IMR-90 (cell line): ENCODE data around the gene NBEA. TPM values are rescaled to one million over a fixed set of nuclear protein-coding genes. Genes with fewer than 3 reads are reported as not detected.

ENCODE experiments used
- ATAC-seq: fragments of 200-7000 bp; cut with Tn5 transposase; 2 replicates; pipeline ENCODE4 v1.9.1; 2020; ENCODE audit warnings: low read depth, mild to moderate bottlenecking, moderate library complexity
- BruUV-seq: library from RNA; stranded (reverse); fragments of 400-500 nt; replicated peaks from 2 replicates; lab custom pipeline; 2021; lab: Mats Ljungman, UMichigan
- CTCF ChIA-PET: fragments of 300-600 bp; formaldehyde crosslinking; extraction: SDS; loops from one replicate; lab custom pipeline; 2021; ENCODE audit warnings: antibody characterized with exemption; lab: Yijun Ruan, JAX
- POLR2A ChIA-PET: fragments of 300-600 bp; sonication (Branson Sonifier 250); formaldehyde crosslinking; loops from one replicate; lab custom pipeline; 2022; ENCODE audit warnings: antibody characterized with exemption; ENCODE audit not compliant: unreplicated experiment; lab: Charles Lee
- DNase-seq: peaks from one replicate; pipeline ENCODE4 v3.0.0; 2013
- H2AFZ ChIP-seq: replicated peaks from 2 replicates; pipeline ENCODE3; 2013; ENCODE audit warnings: low read length, mild to moderate bottlenecking; ENCODE audit not compliant: poor library complexity
- H2AK5ac ChIP-seq: 2 replicates; pipeline ENCODE4 v1.6.1; 2013; ENCODE audit warnings: low read depth, low read length, inconsistent platforms
- H2AK9ac ChIP-seq: replicated peaks from 2 replicates; pipeline ENCODE3; 2013; ENCODE audit warnings: mild to moderate bottlenecking, low read depth, low read length, moderate library complexity; ENCODE audit not compliant: poor library complexity
- H2BK120ac ChIP-seq: 2 replicates; pipeline ENCODE4 v1.6.1; 2013; ENCODE audit warnings: low read depth, low read length, inconsistent platforms
- H2BK15ac ChIP-seq: 3 replicates; pipeline ENCODE4 v1.6.1; 2013; ENCODE audit warnings: low read depth, low read length, inconsistent platforms
- H2BK20ac ChIP-seq: 2 replicates; pipeline ENCODE4 v1.6.1; 2013; ENCODE audit warnings: low read depth, mild to moderate bottlenecking, inconsistent platforms, low read length, moderate library complexity
- H2BK5ac ChIP-seq: 2 replicates; pipeline ENCODE4 v1.6.1; 2013; ENCODE audit warnings: mild to moderate bottlenecking, low read depth, low read length, inconsistent platforms; ENCODE audit not compliant: poor library complexity, severe bottlenecking
- H3K14ac ChIP-seq: replicated peaks from 2 replicates; pipeline ENCODE4 v1.6.1; 2013; ENCODE audit warnings: low read depth, low read length, inconsistent platforms
- H3K18ac ChIP-seq: 2 replicates; pipeline ENCODE4 v1.6.1; 2013; ENCODE audit warnings: low read depth, low read length, control low read depth
- H3K23ac ChIP-seq: 2 replicates; pipeline ENCODE4 v1.6.1; 2013; ENCODE audit warnings: low read depth, low read length, inconsistent platforms
- H3K27ac ChIP-seq: 2 replicates; pipeline ENCODE4 v1.5.1; 2013; ENCODE audit warnings: mild to moderate bottlenecking, control low read depth, low read length; ENCODE audit not compliant: insufficient read depth
- H3K27me3 ChIP-seq: 2 replicates; pipeline ENCODE4 v1.6.1; 2013; ENCODE audit warnings: low read length; ENCODE audit not compliant: control insufficient read depth, insufficient read depth
- H3K36me3 ChIP-seq: 2 replicates; pipeline ENCODE4 v1.6.1; 2013; ENCODE audit warnings: low read length, mixed read lengths; ENCODE audit not compliant: control insufficient read depth, insufficient read depth
- H3K4ac ChIP-seq: 2 replicates; pipeline ENCODE4 v1.6.1; 2013; ENCODE audit warnings: low read depth, low read length, inconsistent platforms
- H3K4me1 ChIP-seq: 2 replicates; pipeline ENCODE4 v1.6.1; 2013; ENCODE audit warnings: low read length, mixed read lengths; ENCODE audit not compliant: control insufficient read depth, insufficient read depth
- H3K4me2 ChIP-seq: 2 replicates; pipeline ENCODE4 v1.6.1; 2013; ENCODE audit warnings: low read depth, mild to moderate bottlenecking, control low read depth, low read length, moderate library complexity
- H3K4me3 ChIP-seq: 2 replicates; pipeline ENCODE4 v1.5.1; 2013; ENCODE audit warnings: low read depth, mild to moderate bottlenecking, control low read depth, low read length, moderate library complexity; ENCODE audit not compliant: insufficient read depth
- H3K56ac ChIP-seq: 2 replicates; pipeline ENCODE4 v1.6.1; 2013; ENCODE audit warnings: low read length, inconsistent platforms; ENCODE audit not compliant: insufficient read depth; ENCODE audit errors: extremely low read depth
- H3K79me1 ChIP-seq, 2 experiments: 2 replicates each; pipeline ENCODE4 v1.6.1; 2013; ENCODE audit warnings: low read length in 2 of 2, inconsistent platforms in 1 of 2, low read depth in 1 of 2
- H3K9ac ChIP-seq: 2 replicates; pipeline ENCODE4 v1.6.1; 2013; ENCODE audit warnings: low read depth, low read length, control low read depth
- H3K9me1 ChIP-seq: 2 replicates; pipeline ENCODE4 v1.6.1; 2013; ENCODE audit warnings: low read length, inconsistent platforms; ENCODE audit not compliant: insufficient read depth
- H3K9me3 ChIP-seq: 2 replicates; pipeline ENCODE4 v1.6.1; 2013; ENCODE audit warnings: low read length; ENCODE audit not compliant: control insufficient read depth, insufficient read depth
- H4K20me1 ChIP-seq: 2 replicates; pipeline ENCODE4 v1.6.1; 2013; ENCODE audit warnings: low read length, inconsistent platforms; ENCODE audit not compliant: insufficient read depth
- H4K5ac ChIP-seq: 2 replicates; pipeline ENCODE4 v1.6.1; 2013; ENCODE audit warnings: mild to moderate bottlenecking, low read depth, low read length, control low read depth
- H4K8ac ChIP-seq, 2 experiments: 2 replicates each; pipeline ENCODE4 v1.6.1; 2013; ENCODE audit warnings: low read depth in 2 of 2, low read length in 2 of 2, control low read depth in 1 of 2, inconsistent platforms in 1 of 2
- H4K91ac ChIP-seq: 2 replicates; pipeline ENCODE4 v1.6.1; 2013; ENCODE audit warnings: low read depth, low read length, inconsistent platforms; ENCODE audit not compliant: insufficient read depth
- CHD1 ChIP-seq: IDR thresholded peaks from 2 replicates; pipeline ENCODE4 v1.6.1; 2012; ENCODE audit warnings: low read depth, low read length, improper control_type of control experiment
- FOS ChIP-seq: fragments of 150-350 bp; IDR thresholded peaks from 2 replicates; pipeline ENCODE4 v1.6.1; 2016; ENCODE audit warnings: low read depth, low read length
- MAZ ChIP-seq: IDR thresholded peaks from 2 replicates; pipeline ENCODE4 v1.6.1; 2012; ENCODE audit warnings: low read depth, mild to moderate bottlenecking, low read length, improper control_type of control experiment, moderate library complexity, borderline replicate concordance
- MXI1 ChIP-seq: IDR thresholded peaks from 2 replicates; pipeline ENCODE4 v1.6.1; 2012; ENCODE audit warnings: low read depth, mild to moderate bottlenecking, low read length, moderate library complexity, borderline replicate concordance
- NFE2L2 ChIP-seq: fragments of 150-350 bp; IDR thresholded peaks from 2 replicates; pipeline ENCODE4 v1.6.1; 2016; ENCODE audit warnings: low read depth, mild to moderate bottlenecking, low read length
- RAD21 ChIP-seq: IDR thresholded peaks from 2 replicates; pipeline ENCODE4 v1.6.1; 2012; ENCODE audit warnings: low read length, improper control_type of control experiment
- RCOR1 ChIP-seq: IDR thresholded peaks from 2 replicates; pipeline ENCODE4 v1.6.1; 2012; ENCODE audit warnings: mild to moderate bottlenecking, low read length, improper control_type of control experiment; ENCODE audit not compliant: insufficient replicate concordance
- RFX5 ChIP-seq: IDR thresholded peaks from 2 replicates; pipeline ENCODE4 v1.8.0; 2012; ENCODE audit warnings: low read depth, mild to moderate bottlenecking, low read length, moderate library complexity
- SMC3 ChIP-seq: fragments of 150-350 bp; IDR thresholded peaks from 2 replicates; pipeline ENCODE4 v1.6.1; 2016; ENCODE audit warnings: low read depth, mild to moderate bottlenecking, antibody characterized with exemption, low read length, moderate library complexity
- WGBS, 2 experiments: methylation state at CpG; one replicate each; pipeline versions ENCODE4 v1.1.5 to v1.1.7; 2013; ENCODE audit warnings: missing lambda C conversion rate in 2 of 2; ENCODE audit not compliant: insufficient read length in 1 of 2; ENCODE audit errors: extremely low coverage in 2 of 2; 5-methylcytosine and 5-hydroxymethylcytosine counted together
- dilution Hi-C: fragments of 300-500 bp; cut with HindIII; formaldehyde crosslinking; loops from one replicate; pipeline ENCODE4 v1.14.3; 2018; ENCODE audit warnings: low sequenced_read_pairs; ENCODE audit not compliant: unreplicated experiment
- in situ Hi-C: fragments of 300-500 bp; cut with MboI; formaldehyde crosslinking; loops from 3 replicates; pipeline ENCODE4 v1.14.3; 2019; ENCODE audit warnings: low sequenced_read_pairs, inconsistent platforms, mixed read lengths
- intact Hi-C: fragments of 100-400 bp; cut with micrococcal nuclease; formaldehyde crosslinking; loops from 2 replicates; pipeline ENCODE4 v1.10.0; 2022
- polyA plus RNA-seq, 3 experiments: library from polyadenylated mRNA; depleted of rRNA; stranded (reverse); fragments of >200 nt; gene quantifications; 2 replicates each; pipeline ENCODE4 v1.2.3, GENCODE V29; 2012; ENCODE audit warnings: low replicate concordance in 1 of 3
- total RNA-seq: library from RNA; depleted of rRNA; stranded (reverse); fragments of >200 nt; gene quantifications from 2 replicates; pipeline ENCODE4 v1.2.3, GENCODE V29; 2012
- TF ChIP-seq, protein P1 (sequence below): fragments of 150-350 bp; IDR thresholded peaks from 2 replicates; pipeline ENCODE4 v1.6.1; 2017; ENCODE audit warnings: mild to moderate bottlenecking, antibody characterized with exemption, low read length, low read depth
- TF ChIP-seq, protein P2 (sequence below): conservative IDR thresholded peaks from 2 replicates; pipeline ENCODE4 v1.5.1; 2012; ENCODE audit warnings: mild to moderate bottlenecking, low read depth, low read length, improper control_type of control experiment
- TF ChIP-seq, protein P3 (sequence below): fragments of 150-350 bp; IDR thresholded peaks from 2 replicates; pipeline ENCODE4 v1.6.1; 2016; ENCODE audit warnings: low read depth, mild to moderate bottlenecking, low read length, moderate library complexity, borderline replicate concordance

The NBEA gene
- total and polyA plus RNA-seq, 2 of the 4 experiments (the other 2 are of a cell fraction) = 0.82 to 2.2 TPM

DNA sequence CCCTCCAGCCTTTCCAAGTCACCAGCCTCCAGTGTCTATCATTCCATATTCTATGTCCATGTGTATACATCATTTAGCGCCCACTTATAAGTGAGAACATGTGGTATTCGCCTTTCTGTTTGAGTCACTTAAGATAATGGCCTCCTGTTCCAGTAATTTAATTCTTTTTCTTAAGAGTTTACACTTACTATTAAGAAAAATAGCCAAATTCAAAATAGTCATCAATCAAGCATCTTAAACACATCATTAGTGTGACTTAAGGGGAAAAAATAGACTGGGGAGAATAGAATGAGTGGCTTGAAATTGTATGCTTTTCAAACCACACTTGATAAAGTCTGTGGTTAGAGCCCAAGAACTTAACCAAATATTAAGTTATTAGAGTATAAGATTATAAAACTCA lies 286.5 kb downstream of the NBEA start:
- no peak overlapping the region for H4K91ac ChIP-seq
- H2AFZ ChIP-seq = no peak overlapping the region
- no peaks in the 10 kb centered on the region for H3K9me3 ChIP-seq
- no peaks in the 10 kb centered on the region for H3K9me1 ChIP-seq
- in situ Hi-C loops (no loop called here), intact Hi-C loops (no loop called here), dilution Hi-C loops (no loop called here)
- no peak overlapping the region for H3K4me2 ChIP-seq
- H3K27ac ChIP-seq = no peak overlapping the region
- H3K23ac ChIP-seq = no peak overlapping the region
- H3K27me3 ChIP-seq = no peaks in the 10 kb centered on the region
- no peak overlapping the region for H2BK20ac ChIP-seq
- H3K18ac ChIP-seq = no peak overlapping the region
- no TSS peak for BruUV-seq
- no peak overlapping the region for H2AK5ac ChIP-seq
- ChIA-PET POLR2A (no interaction called here), CTCF (no interaction called here)
- no peaks in the 10 kb centered on the region for H3K36me3 ChIP-seq
- H3K56ac ChIP-seq = no peak overlapping the region
- TF ChIP-seq, protein P1, sequence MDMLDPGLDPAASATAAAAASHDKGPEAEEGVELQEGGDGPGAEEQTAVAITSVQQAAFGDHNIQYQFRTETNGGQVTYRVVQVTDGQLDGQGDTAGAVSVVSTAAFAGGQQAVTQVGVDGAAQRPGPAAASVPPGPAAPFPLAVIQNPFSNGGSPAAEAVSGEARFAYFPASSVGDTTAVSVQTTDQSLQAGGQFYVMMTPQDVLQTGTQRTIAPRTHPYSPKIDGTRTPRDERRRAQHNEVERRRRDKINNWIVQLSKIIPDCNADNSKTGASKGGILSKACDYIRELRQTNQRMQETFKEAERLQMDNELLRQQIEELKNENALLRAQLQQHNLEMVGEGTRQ = no peak
- no peak for TF ChIP-seq MAZ
- TF ChIP-seq RFX5 = no peak
- TF ChIP-seq RCOR1 = no peak
- TF ChIP-seq MXI1 = no peak
- no peak for TF ChIP-seq CHD1
- TF ChIP-seq NFE2L2 = no peak
- TF ChIP-seq, protein P2, sequence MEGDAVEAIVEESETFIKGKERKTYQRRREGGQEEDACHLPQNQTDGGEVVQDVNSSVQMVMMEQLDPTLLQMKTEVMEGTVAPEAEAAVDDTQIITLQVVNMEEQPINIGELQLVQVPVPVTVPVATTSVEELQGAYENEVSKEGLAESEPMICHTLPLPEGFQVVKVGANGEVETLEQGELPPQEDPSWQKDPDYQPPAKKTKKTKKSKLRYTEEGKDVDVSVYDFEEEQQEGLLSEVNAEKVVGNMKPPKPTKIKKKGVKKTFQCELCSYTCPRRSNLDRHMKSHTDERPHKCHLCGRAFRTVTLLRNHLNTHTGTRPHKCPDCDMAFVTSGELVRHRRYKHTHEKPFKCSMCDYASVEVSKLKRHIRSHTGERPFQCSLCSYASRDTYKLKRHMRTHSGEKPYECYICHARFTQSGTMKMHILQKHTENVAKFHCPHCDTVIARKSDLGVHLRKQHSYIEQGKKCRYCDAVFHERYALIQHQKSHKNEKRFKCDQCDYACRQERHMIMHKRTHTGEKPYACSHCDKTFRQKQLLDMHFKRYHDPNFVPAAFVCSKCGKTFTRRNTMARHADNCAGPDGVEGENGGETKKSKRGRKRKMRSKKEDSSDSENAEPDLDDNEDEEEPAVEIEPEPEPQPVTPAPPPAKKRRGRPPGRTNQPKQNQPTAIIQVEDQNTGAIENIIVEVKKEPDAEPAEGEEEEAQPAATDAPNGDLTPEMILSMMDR = no peak
- no peak for TF ChIP-seq FOS
- TF ChIP-seq, protein P3, sequence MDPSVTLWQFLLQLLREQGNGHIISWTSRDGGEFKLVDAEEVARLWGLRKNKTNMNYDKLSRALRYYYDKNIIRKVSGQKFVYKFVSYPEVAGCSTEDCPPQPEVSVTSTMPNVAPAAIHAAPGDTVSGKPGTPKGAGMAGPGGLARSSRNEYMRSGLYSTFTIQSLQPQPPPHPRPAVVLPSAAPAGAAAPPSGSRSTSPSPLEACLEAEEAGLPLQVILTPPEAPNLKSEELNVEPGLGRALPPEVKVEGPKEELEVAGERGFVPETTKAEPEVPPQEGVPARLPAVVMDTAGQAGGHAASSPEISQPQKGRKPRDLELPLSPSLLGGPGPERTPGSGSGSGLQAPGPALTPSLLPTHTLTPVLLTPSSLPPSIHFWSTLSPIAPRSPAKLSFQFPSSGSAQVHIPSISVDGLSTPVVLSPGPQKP = no peak
- TF ChIP-seq RAD21 = no peak
- TF ChIP-seq SMC3 = no peak
- no peak overlapping the region for H3K9ac ChIP-seq
- H3K4me1 ChIP-seq = no peaks in the 10 kb centered on the region
- no peaks in the 10 kb centered on the region for H3K79me1 ChIP-seq
- no peak overlapping the region for H4K5ac ChIP-seq
- no peak overlapping the region for H3K4me3 ChIP-seq
- H3K14ac ChIP-seq = no peak overlapping the region
- H2BK5ac ChIP-seq = no peak overlapping the region
- WGBS, 2 experiments = no CpG with 5 or more reads among the region's 2 CpGs
- no peak overlapping the region for H2BK15ac ChIP-seq
- no peaks in the 10 kb centered on the region for H4K20me1 ChIP-seq
- DNase-seq (no peak), ATAC-seq (no peak)
- H3K4ac ChIP-seq = no peak overlapping the region
- no peak overlapping the region for H2BK120ac ChIP-seq
- H4K8ac ChIP-seq = no peak overlapping the region
- H2AK9ac ChIP-seq = no peak overlapping the region
